ENCODE measurements around the gene CFAP68. TPM values are rescaled to one million over a fixed set of nuclear protein-coding genes. Genes with fewer than 3 reads are reported as not detected.

The CFAP68 gene
- total RNA-seq: 12.5 and 17.2 TPM in 2 replicates
- long read RNA-seq, transcript C11orf1-201 (4 exons, 2,885 nt): major isoform, 6 of 10 reads
- long read RNA-seq, partial matches to known transcripts: 1 of 10 reads
- long read RNA-seq, other reads (novel, unspliced or antisense): 1 of 10 reads

GRCh38 chr11:111878849-111879636 lies at the start of gene CFAP68, which contains the start of gene FDXACB1:
Gene CFAP68, plus strand, starts transcription at chr11:111879541. Its CDS starts 20 bp downstream, at chr11:111879561.
Gene FDXACB1, minus strand, starts transcription at chr11:111879165. Its CDS starts 33 bp downstream, at chr11:111879132.
- peaks cover 16% of the 10 kb centered on the region for H3K4me1 Mint-ChIP-seq (ENCODE audit: unreplicated experiment)
- H3K27ac Mint-ChIP-seq (ENCODE audit: unreplicated experiment): peak within 1 kb of the TSS; percentile 100
- TF ChIP-seq CTCF (IDR thresholded peaks at IDR 0.05): peak; percentile 97
- H3K4me3 Mint-ChIP-seq (ENCODE audit: unreplicated experiment): peak within 1 kb of the TSS; percentile 95
- no peaks in the 10 kb centered on the region for H3K27me3 Mint-ChIP-seq (ENCODE audit: unreplicated experiment)
- H3K36me3 Mint-ChIP-seq (ENCODE audit: unreplicated experiment): peaks cover 2% of the 10 kb centered on the region
- H3K9me3 Mint-ChIP-seq (ENCODE audit: unreplicated experiment): no peaks in the 10 kb centered on the region
- peak; percentile 98 for DNase-seq (ENCODE audit: extremely low spot score, unreplicated experiment)

GRCh38 chr11:111833524-111833923 lies 45.8 kb upstream of the CFAP68 start:
- TF ChIP-seq CTCF (IDR thresholded peaks at IDR 0.05): peak; percentile 46
- H3K27ac Mint-ChIP-seq (ENCODE audit: unreplicated experiment): no peak overlapping the region
- H3K36me3 Mint-ChIP-seq (ENCODE audit: unreplicated experiment): peaks cover 40% of the 10 kb centered on the region
- no peak for DNase-seq (ENCODE audit: extremely low spot score, unreplicated experiment)
- no peak overlapping the region for H3K4me3 Mint-ChIP-seq (ENCODE audit: unreplicated experiment)
- no peaks in the 10 kb centered on the region for H3K27me3 Mint-ChIP-seq (ENCODE audit: unreplicated experiment)
- H3K9me3 Mint-ChIP-seq (ENCODE audit: unreplicated experiment): no peaks in the 10 kb centered on the region
- peaks cover 28% of the 10 kb centered on the region for H3K4me1 Mint-ChIP-seq (ENCODE audit: unreplicated experiment)

- no peak overlapping the region for H3K4me3 Mint-ChIP-seq (ENCODE audit: unreplicated experiment)
- peaks cover 23% of the 10 kb centered on the region for H3K4me1 Mint-ChIP-seq (ENCODE audit: unreplicated experiment)
- H3K27ac Mint-ChIP-seq (ENCODE audit: unreplicated experiment): peak overlapping the region; percentile 43
- DNase-seq (ENCODE audit: extremely low spot score, unreplicated experiment): no peak
- TF ChIP-seq CTCF (IDR thresholded peaks at IDR 0.05): no peak
- no peaks in the 10 kb centered on the region for H3K9me3 Mint-ChIP-seq (ENCODE audit: unreplicated experiment)
- H3K27me3 Mint-ChIP-seq (ENCODE audit: unreplicated experiment): no peaks in the 10 kb centered on the region
- H3K36me3 Mint-ChIP-seq (ENCODE audit: unreplicated experiment): peaks cover 37% of the 10 kb centered on the region
Measured at GRCh38 chr11:111834432-111835163, 44.7 kb upstream of the CFAP68 start.

GRCh38 chr11:111835665-111836064 lies 43.7 kb upstream of the CFAP68 start:
- H3K36me3 Mint-ChIP-seq (ENCODE audit: unreplicated experiment): peaks cover 30% of the 10 kb centered on the region
- no peak overlapping the region for H3K4me3 Mint-ChIP-seq (ENCODE audit: unreplicated experiment)
- H3K4me1 Mint-ChIP-seq (ENCODE audit: unreplicated experiment): peaks cover 31% of the 10 kb centered on the region
- H3K27ac Mint-ChIP-seq (ENCODE audit: unreplicated experiment): peak overlapping the region; percentile 65
- no peaks in the 10 kb centered on the region for H3K9me3 Mint-ChIP-seq (ENCODE audit: unreplicated experiment)
- H3K27me3 Mint-ChIP-seq (ENCODE audit: unreplicated experiment): no peaks in the 10 kb centered on the region
- TF ChIP-seq CTCF (IDR thresholded peaks at IDR 0.05): no peak
- DNase-seq (ENCODE audit: extremely low spot score, unreplicated experiment): no peak

GRCh38 chr11:111836162-111836561 lies 43.2 kb upstream of the CFAP68 start:
- no peak overlapping the region for H3K4me3 Mint-ChIP-seq (ENCODE audit: unreplicated experiment)
- H3K4me1 Mint-ChIP-seq (ENCODE audit: unreplicated experiment): peaks cover 33% of the 10 kb centered on the region
- H3K27ac Mint-ChIP-seq (ENCODE audit: unreplicated experiment): peak overlapping the region; percentile 65
- H3K36me3 Mint-ChIP-seq (ENCODE audit: unreplicated experiment): peaks cover 30% of the 10 kb centered on the region
- no peaks in the 10 kb centered on the region for H3K9me3 Mint-ChIP-seq (ENCODE audit: unreplicated experiment)
- no peak for DNase-seq (ENCODE audit: extremely low spot score, unreplicated experiment)
- TF ChIP-seq CTCF (IDR thresholded peaks at IDR 0.05): no peak
- no peaks in the 10 kb centered on the region for H3K27me3 Mint-ChIP-seq (ENCODE audit: unreplicated experiment)

Measured in osteocyte (in vitro differentiated cells).